B cell (primary cell): Measurements from ENCODE around the gene USP49. TPM values are rescaled to one million over a fixed set of nuclear protein-coding genes. Genes with fewer than 3 reads are reported as not detected.

Experiments
- ATAC-seq: fragments of 200-7000 bp; cut with Tn5 transposase; one replicate; pipeline ENCODE4 v1.10.0; 2021; ENCODE audit warnings: low read depth, mild to moderate bottlenecking, moderate number of reproducible peaks, moderate library complexity
- CTCF ChIA-PET: fragments of 350-600 bp; sonication (Branson Sonifier 250); formaldehyde crosslinking; loops from one replicate; lab custom pipeline; 2021; ENCODE audit warnings: antibody characterized with exemption, inconsistent platforms; lab: Charles Lee
- POLR2A ChIA-PET: fragments of 350-600 bp; sonication (Branson Sonifier 250); formaldehyde crosslinking; loops from one replicate; lab custom pipeline; 2021; ENCODE audit warnings: antibody characterized with exemption; lab: Charles Lee
- DNase-seq: peaks from one replicate; pipeline ENCODE4 v3.0.0; 2013
- H2AFZ ChIP-seq: 2 replicates; pipeline ENCODE4 v1.6.1; 2012; ENCODE audit warnings: mild to moderate bottlenecking, low read depth, low read length; ENCODE audit not compliant: insufficient read depth, poor library complexity, severe bottlenecking
- H3K27ac ChIP-seq, 2 donors: 1 replicate in 1 of 2; 2 replicates in 1 of 2; pipeline ENCODE4 v1.5.1; 2012 to 2013; ENCODE audit warnings: low read length in 2 of 2, mild to moderate bottlenecking in 2 of 2, moderate library complexity in 1 of 2
- H3K27me3 ChIP-seq, 4 experiments: fragments of 200-600 bp in 1 of 4; sonication (generic) in 1 of 4; replicated peaks in 1 of 4; 1 replicate in 2 of 4; 2 replicates in 2 of 4; pipeline versions ENCODE4 v1.6.1 to v1.7.0; 2013 to 2016; ENCODE audit warnings: low read length in 3 of 4, mild to moderate bottlenecking in 2 of 4, mixed read lengths in 1 of 4, moderate library complexity in 1 of 4; ENCODE audit not compliant: insufficient read depth in 4 of 4, control insufficient read depth in 3 of 4; ENCODE audit errors: control extremely low read depth in 1 of 4
- H3K36me3 ChIP-seq, 2 experiments: replicated peaks in 1 of 2; 1 replicate in 1 of 2; 2 replicates in 1 of 2; pipeline versions ENCODE4 v1.6.1 to v1.7.1; 2013; ENCODE audit warnings: low read length in 1 of 2; ENCODE audit not compliant: insufficient read depth in 2 of 2, control insufficient read depth in 1 of 2; ENCODE audit errors: control extremely low read depth in 1 of 2, extremely low read depth in 1 of 2
- H3K4me1 ChIP-seq, 2 donors: fragments of 200-600 bp in 1 of 2; sonication (generic) in 1 of 2; 1 replicate in 1 of 2; 2 replicates in 1 of 2; pipeline versions ENCODE4 v1.5.1 to v1.6.1; 2013 to 2017; ENCODE audit warnings: low read length in 2 of 2; ENCODE audit not compliant: control insufficient read depth in 2 of 2, insufficient read depth in 2 of 2
- H3K4me2 ChIP-seq: replicated peaks from 2 replicates; pipeline ENCODE3; 2012; ENCODE audit warnings: mild to moderate bottlenecking, low read depth, low read length; ENCODE audit not compliant: poor library complexity, severe bottlenecking
- H3K4me3 ChIP-seq, 5 experiments: fragments of 200-600 bp in 1 of 5; sonication (generic) in 1 of 5; 1 replicate in 3 of 5; 2 replicates in 2 of 5; pipeline versions ENCODE4 v1.5.1 to v1.7.0; 2011 to 2016; ENCODE audit warnings: low read length in 4 of 5, mild to moderate bottlenecking in 4 of 5, low read depth in 2 of 5, control low read depth in 1 of 5, moderate library complexity in 1 of 5; ENCODE audit not compliant: insufficient read depth in 1 of 5; ENCODE audit errors: control extremely low read depth in 1 of 5, extremely low read depth in 1 of 5
- H3K79me2 ChIP-seq: fragments of 200-600 bp; sonication (generic); one replicate; pipeline ENCODE4 v1.6.0; 2016; ENCODE audit warnings: low read length; ENCODE audit not compliant: control insufficient read depth, insufficient read depth
- H3K9ac ChIP-seq: fragments of 200-600 bp; sonication (generic); 2 replicates; pipeline ENCODE4 v1.6.1; 2017; ENCODE audit warnings: mild to moderate bottlenecking, low read length, moderate library complexity
- H3K9me3 ChIP-seq, 3 donors: one replicate each; pipeline versions ENCODE4 v1.6.1 to v1.7.1; 2013; ENCODE audit warnings: low read length in 2 of 3; ENCODE audit not compliant: control insufficient read depth in 2 of 3, insufficient read depth in 1 of 3; ENCODE audit errors: control extremely low read depth in 1 of 3
- H4K20me1 ChIP-seq: 2 replicates; pipeline ENCODE4 v1.6.0; 2012; ENCODE audit warnings: mild to moderate bottlenecking, low read length; ENCODE audit not compliant: insufficient read depth, control insufficient read depth, poor library complexity, severe bottlenecking
- H3K27ac Mint-ChIP-seq: one replicate; pipeline ENCODE4 v1.8.0; 2021; ENCODE audit warnings: mixed read lengths
- H3K27me3 Mint-ChIP-seq: one replicate; pipeline ENCODE4 v1.8.0; 2021; ENCODE audit warnings: mixed read lengths
- H3K4me1 Mint-ChIP-seq: one replicate; pipeline ENCODE4 v1.8.0; 2021; ENCODE audit warnings: mixed read lengths
- H3K4me3 Mint-ChIP-seq: one replicate; pipeline ENCODE4 v1.8.0; 2021; ENCODE audit warnings: mixed read lengths
- H3K9me3 Mint-ChIP-seq: one replicate; pipeline ENCODE4 v1.8.0; 2022; ENCODE audit warnings: mixed read lengths; ENCODE audit not compliant: insufficient read depth
- CTCF ChIP-seq: fragments of 200-600 bp; IDR thresholded peaks from one replicate; pipeline ENCODE4 v1.8.0; 2022; ENCODE audit warnings: antibody characterized with exemption, mild to moderate bottlenecking
- EZH2 ChIP-seq: IDR thresholded peaks from 2 replicates; pipeline ENCODE4 v1.6.1; 2012; ENCODE audit warnings: borderline replicate concordance, low read depth, mild to moderate bottlenecking, moderate library complexity, low read length; ENCODE audit not compliant: insufficient read depth, poor library complexity, severe bottlenecking
- WGBS: methylation state at CpG from one replicate; pipeline ENCODE4 v1.1.5; 2013; ENCODE audit warnings: missing lambda C conversion rate; ENCODE audit not compliant: insufficient coverage; 5-methylcytosine and 5-hydroxymethylcytosine counted together
- intact Hi-C: fragments of 100-400 bp; cut with micrococcal nuclease; formaldehyde crosslinking; loops from one replicate; pipeline ENCODE4 v1.10.0; 2022
- polyA plus RNA-seq: library from polyadenylated mRNA; depleted of rRNA; stranded (reverse); fragments of >200 nt; gene quantifications from 2 replicates; pipeline ENCODE4 v1.2.3, GENCODE V29; 2012
- total RNA-seq, 2 donors: library from RNA; stranded (reverse); fragments of 120-200 nt in 1 of 2; gene quantifications; 1 replicate in 1 of 2; 2 replicates in 1 of 2; pipeline versions ENCODE4 v1.2.3 to v1.2.4, GENCODE V29; 2013 to 2022

USP49 gene
- total and polyA plus RNA-seq, 2 donors (not counting 1 experiment from before 2014, with no cell fraction given): 2.6 to 9.9 TPM

- Histone ChIP-seq H3K79me2 (no peaks in the 10 kb centered on the region), H3K4me2 (no peak overlapping the region), H3K4me3 (no peak overlapping the region), H3K27ac (no peak overlapping the region), H4K20me1 (no peaks in the 10 kb centered on the region), H3K9me3 (no peaks in the 10 kb centered on the region), H3K9ac (no peak overlapping the region), H3K36me3 (no peaks in the 10 kb centered on the region), H2AFZ (no peak overlapping the region), H3K27me3 (no peaks in the 10 kb centered on the region), H3K4me1 (no peaks in the 10 kb centered on the region)
- ATAC-seq (no peak), DNase-seq (no peak)
- ChIA-PET CTCF (interaction anchor here (1.3 kb wide), 1 partner anchor 59 kb away, joined by 4 read pairs; no protein-coding TSS in a partner anchor), POLR2A (no interaction called here)
- H3K27me3 Mint-ChIP-seq: no peaks in the 10 kb centered on the region
- WGBS: 92% methylated on average over 20 of the region's 20 CpGs
- no peak overlapping the region for H3K27ac Mint-ChIP-seq
- no peaks in the 10 kb centered on the region for H3K9me3 Mint-ChIP-seq
- no peaks in the 10 kb centered on the region for H3K4me1 Mint-ChIP-seq
- intact Hi-C loops: no loop called here
- TF ChIP-seq EZH2: no peak
- TF ChIP-seq CTCF: no peak
- H3K4me3 Mint-ChIP-seq: no peak overlapping the region
Measured at GRCh38 chr6:41741625-41742490, 153.3 kb downstream of the USP49 start.
